ENCODE data around the gene KANK4. TPM values are rescaled to one million over a fixed set of nuclear protein-coding genes. Genes with fewer than 3 reads are reported as not detected.
A peak's percentile ranks its signal among the peaks of the same experiment; 100 is the strongest.

Gene KANK4
- total and polyA plus RNA-seq, 2 of the 8 experiments (the other 6 are each of a cell fraction or from before 2014, with no cell fraction given): 0.22 to 0.26 TPM

GRCh38 chr1:62198781-62199125, 120.5 kb downstream of the KANK4 start:
- CTCF ChIA-PET (ENCODE audit: partially characterized antibody): interaction anchor here (0.5 to 6.4 kb wide), 4 partner anchors 14 to 66 kb away, joined by 3 to 30 read pairs (median 6); no protein-coding TSS in a partner anchor
- peaks cover 21% of the 10 kb centered on the region for H3K23me2 ChIP-seq (ENCODE audit: low read depth, low read length)
- POLR2A ChIA-PET (ENCODE audit: partially characterized antibody): interaction anchor here (0.6 to 27.8 kb wide), 25 partner anchors 5 to 237 kb away, joined by 3 to 1232 read pairs (median 5); partner anchors contain the start of gene L1TD1

More at GRCh38 chr1:62198781-62199125, 120.5 kb downstream of the KANK4 start:
- peak overlapping the region; percentile 62 for H3K27ac ChIP-seq (ENCODE audit: low read depth, low read length)
- peak overlapping the region; percentile 89 for H3K18ac ChIP-seq (ENCODE audit: extremely low read depth, low read length)
- H3K14ac ChIP-seq (ENCODE audit: insufficient read length): no peak overlapping the region
- peak overlapping the region; percentile 90; the same call in 1 of the 2 replicates for H2BK5ac ChIP-seq (ENCODE audit: low read depth, low read length)
- peak overlapping the region; percentile 25 for H3K4ac ChIP-seq (replicated peaks; ENCODE audit: insufficient read length, low read depth, low read length)
- 2% methylated on average over 3 of the region's 3 CpGs; no CpG with 5 or more reads in 1 of the 2 experiments for WGBS, 2 experiments (ENCODE audit: extremely low coverage in 1 of 2, insufficient coverage in 1 of 2, insufficient read length in 1 of 2, insufficient replicate concordance in 2 of 2, low coverage in 1 of 2, low lambda C conversion rate in 2 of 2, missing lambda C conversion rate in 1 of 2)
- FAIRE-seq (no peak), DNase-seq (ENCODE audit: low read depth in 1 of 2, low spot score in 2 of 2) (no peak)
- peaks cover 4 to 25% (median 8%) of the 10 kb centered on the region in 4 experiments for H3K4me1 ChIP-seq (replicated peaks in 1 of 4; ENCODE audit: control insufficient read depth in 3 of 4, insufficient read depth in 4 of 4, low read length in 3 of 4)
- H4K20me1 ChIP-seq (replicated peaks in 1 of 2; ENCODE audit: control insufficient read depth in 1 of 2, insufficient read depth in 2 of 2, low read length in 2 of 2): peaks cover 10 to 11% of the 10 kb centered on the region in 2 experiments
- H2BK20ac ChIP-seq (ENCODE audit: low read length): no peak overlapping the region; the same call in 1 of the 2 replicates
- H2AFZ ChIP-seq (ENCODE audit: low read length): no peak overlapping the region
- H3K23ac ChIP-seq (ENCODE audit: insufficient read length): no peak overlapping the region
- H2AK5ac ChIP-seq (ENCODE audit: low read depth, low read length): no peak overlapping the region
- no peak overlapping the region for H2BK120ac ChIP-seq (replicated peaks; ENCODE audit: low read depth, low read length)
- peak overlapping the region; percentile 46 for H4K5ac ChIP-seq (ENCODE audit: insufficient read length, low read depth, low read length)
- H3K79me1 ChIP-seq (ENCODE audit: low read depth, low read length): no peaks in the 10 kb centered on the region; the same call in 1 of the 2 replicates
- H3K9me3 ChIP-seq (ENCODE audit: insufficient read depth in 2 of 2, low read depth in 1 of 2, low read length in 1 of 2): no peaks in the 10 kb centered on the region
- peaks cover 15 to 95% of the 10 kb centered on the region in 2 experiments for H3K79me2 ChIP-seq (ENCODE audit: control insufficient read depth in 1 of 2, insufficient read depth in 2 of 2, low read length in 2 of 2)
- peak overlapping the region; percentile 35; the same call in 1 of the 2 replicates for H2BK12ac ChIP-seq (ENCODE audit: low read depth, low read length)
- H4K91ac ChIP-seq (replicated peaks; ENCODE audit: insufficient read length, low read length): no peak overlapping the region
- TF ChIP-seq ATF2 (IDR thresholded peaks at IDR 0.05; ENCODE audit: low read length) (peak; percentile 54), NANOG (IDR thresholded peaks at IDR 0.05; ENCODE audit: insufficient read depth, low read depth, low read length, poor library complexity, severe bottlenecking) (no peak), POLR2AphosphoS5 (IDR thresholded peaks at IDR 0.05; ENCODE audit: low read depth, low read length) (no peak; the same call in 1 of the 2 replicates), EGR1 (IDR thresholded peaks at IDR 0.05; ENCODE audit: borderline replicate concordance, low read depth, low read length) (no peak), CBX8 (IDR thresholded peaks at IDR 0.05; ENCODE audit: borderline replicate concordance, low read depth, low read length) (no peak), SP1 (IDR thresholded peaks at IDR 0.05; ENCODE audit: low read depth, low read length) (peak; percentile 0; the same call in 1 of the 2 replicates), ATF3 (IDR thresholded peaks at IDR 0.05; ENCODE audit: insufficient read depth, low read depth, low read length) (peak; percentile 77), POLR2A (IDR thresholded peaks at IDR 0.05; ENCODE audit: control extremely low read depth in 1 of 2, low read depth in 2 of 2, low read length in 2 of 2) (peak; percentile 50 to 55; a peak in 2 of 3 replicates), CEBPB (IDR thresholded peaks at IDR 0.05; ENCODE audit: low read depth, low read length) (peak; percentile 96), TEAD4 (IDR thresholded peaks at IDR 0.05; ENCODE audit: low read depth, low read length) (peak; percentile 88)
- H3K4me3 ChIP-seq (ENCODE audit: extremely low read depth in 1 of 4, insufficient read depth in 2 of 4, low read depth in 3 of 4, low read length in 4 of 4): peak overlapping the region; percentile 28 to 96 (median 40)
- H2BK15ac ChIP-seq (ENCODE audit: low read length): no peak overlapping the region
- H3K56ac ChIP-seq (replicated peaks; ENCODE audit: insufficient read length, low read depth, low read length): no peak overlapping the region
- no peak overlapping the region for H4K8ac ChIP-seq (ENCODE audit: extremely low read depth, insufficient read depth, low read length)
- peak overlapping the region; percentile 9 to 58 (median 46); a peak in 6 of 7 replicates for H3K9ac ChIP-seq (replicated peaks in 1 of 4; ENCODE audit: extremely low read depth in 1 of 4, low read depth in 3 of 4, low read length in 3 of 4)
- H3K4me2 ChIP-seq (ENCODE audit: insufficient read depth in 1 of 2, low read depth in 2 of 2, low read length in 2 of 2): peak overlapping the region; percentile 69 to 95
- no peaks in the 10 kb centered on the region for H3K27me3 ChIP-seq (replicated peaks in 1 of 4; ENCODE audit: control insufficient read depth in 3 of 4, extremely low read depth in 1 of 4, insufficient read depth in 3 of 4, low read length in 3 of 4)
- peaks cover 18 to 75% (median 40%) of the 10 kb centered on the region in 4 experiments for H3K36me3 ChIP-seq (ENCODE audit: control insufficient read depth in 2 of 4, insufficient read depth in 4 of 4, low read length in 3 of 4)

Data from H1 (cell line).